ENCODE data around the gene CHIC2.

The CHIC2 gene

GRCh38 chr4:54006755-54007154 lies 57.6 kb downstream of the CHIC2 start:
- no peaks in the 10 kb centered on the region for H3K27me3 ChIP-seq (replicated peaks; ENCODE audit: control insufficient read depth, insufficient read depth, low read length)
- H3K36me3 ChIP-seq (ENCODE audit: control insufficient read depth, insufficient read depth, low read length) = no peaks in the 10 kb centered on the region; the same call in 1 of the 2 replicates
- TF ChIP-seq CTCF (IDR thresholded peaks at IDR 0.05; ENCODE audit: insufficient read depth, low read length, poor library complexity, severe bottlenecking) = no peak
- no peak for DNase-seq (ENCODE audit: extremely low read depth, insufficient read length)
- no peak overlapping the region for H3K4me3 ChIP-seq (replicated peaks; ENCODE audit: low read depth, low read length)

- H3K27me3 ChIP-seq (replicated peaks; ENCODE audit: control insufficient read depth, insufficient read depth, low read length) = no peaks in the 10 kb centered on the region
- no peaks in the 10 kb centered on the region; the same call in 1 of the 2 replicates for H3K36me3 ChIP-seq (ENCODE audit: control insufficient read depth, insufficient read depth, low read length)
- TF ChIP-seq CTCF (IDR thresholded peaks at IDR 0.05; ENCODE audit: insufficient read depth, low read length, poor library complexity, severe bottlenecking) = no peak
- no peak overlapping the region for H3K4me3 ChIP-seq (replicated peaks; ENCODE audit: low read depth, low read length)
- no peak for DNase-seq (ENCODE audit: extremely low read depth, insufficient read length)
Observed at GRCh38 chr4:54005475-54005874, 58.9 kb downstream of the CHIC2 start.

- TF ChIP-seq CTCF (IDR thresholded peaks at IDR 0.05; ENCODE audit: insufficient read depth, low read length, poor library complexity, severe bottlenecking) = no peak
- Histone ChIP-seq H3K4me3 (replicated peaks; ENCODE audit: low read depth, low read length) (no peak overlapping the region), H3K36me3 (ENCODE audit: control insufficient read depth, insufficient read depth, low read length) (no peaks in the 10 kb centered on the region; the same call in 1 of the 2 replicates), H3K27me3 (replicated peaks; ENCODE audit: control insufficient read depth, insufficient read depth, low read length) (no peaks in the 10 kb centered on the region)
- DNase-seq (ENCODE audit: extremely low read depth, insufficient read length) = no peak
Observed at GRCh38 chr4:54004463-54004862, 59.9 kb downstream of the CHIC2 start.

- no peak overlapping the region for H3K4me3 ChIP-seq (replicated peaks; ENCODE audit: low read depth, low read length)
- no peak for DNase-seq (ENCODE audit: extremely low read depth, insufficient read length)
- TF ChIP-seq CTCF (IDR thresholded peaks at IDR 0.05; ENCODE audit: insufficient read depth, low read length, poor library complexity, severe bottlenecking) = no peak
Observed at GRCh38 chr4:54001668-54002365, 62.6 kb downstream of the CHIC2 start.

GRCh38 chr4:53997898-53998297 lies 66.5 kb downstream of the CHIC2 start:
- no peak for TF ChIP-seq CTCF (IDR thresholded peaks at IDR 0.05; ENCODE audit: insufficient read depth, low read length, poor library complexity, severe bottlenecking)
- Histone ChIP-seq H3K36me3 (ENCODE audit: control insufficient read depth, insufficient read depth, low read length) (no peaks in the 10 kb centered on the region), H3K27me3 (replicated peaks; ENCODE audit: control insufficient read depth, insufficient read depth, low read length) (no peaks in the 10 kb centered on the region), H3K4me3 (replicated peaks; ENCODE audit: low read depth, low read length) (no peak overlapping the region)
- DNase-seq (ENCODE audit: extremely low read depth, insufficient read length) = no peak

More at GRCh38 chr4:54001668-54002365, 62.6 kb downstream of the CHIC2 start:
- no peaks in the 10 kb centered on the region for H3K27me3 ChIP-seq (replicated peaks; ENCODE audit: control insufficient read depth, insufficient read depth, low read length)
- H3K36me3 ChIP-seq (ENCODE audit: control insufficient read depth, insufficient read depth, low read length) = no peaks in the 10 kb centered on the region; the same call in 1 of the 2 replicates
